A549 (cell line): Measurements from ENCODE around the gene PTPRK. TPM values are rescaled to one million over a fixed set of nuclear protein-coding genes. Genes with fewer than 3 reads are reported as not detected.

Experiments
- ATAC-seq, 2 experiments: fragments of 200-7000 bp in 1 of 2; fragments of >200 bp in 1 of 2; cut with Nextera tagmentation in 1 of 2; cut with Tn5 transposase in 1 of 2; 3 replicates each; pipeline versions ENCODE4 v1.8.0 to v1.9.1; 2018 to 2020; ENCODE audit warnings: mild to moderate bottlenecking in 1 of 2, moderate library complexity in 1 of 2
- CTCF ChIA-PET: fragments of 300-600 bp; sonication (Branson Sonifier 250); formaldehyde crosslinking; extraction: SDS; loops from one replicate; lab custom pipeline; 2021; ENCODE audit warnings: antibody characterized with exemption, inconsistent platforms; lab: Yijun Ruan, JAX
- POLR2A ChIA-PET: fragments of 350-600 bp; formaldehyde crosslinking; extraction: SDS; loops from one replicate; lab custom pipeline; 2021; ENCODE audit warnings: antibody characterized with exemption, inconsistent platforms; lab: Yijun Ruan, JAX
- DNase-seq, 2 experiments: peaks; one replicate each; pipeline versions ENCODE4 v3.0.0 to v3.0.0-alpha.2; 2011 to 2016; ENCODE audit warnings: low read depth in 1 of 2, low spot score in 1 of 2
- FAIRE-seq: peaks from 2 replicates; lab custom pipeline; 2011; peaks lifted over from hg19 to GRCh38; lab: Jason Lieb, UNC
- H3K27ac ChIP-seq, 2 experiments: fragments of >200 bp; sonication (Bioruptor Twin); formaldehyde crosslinking; 3 replicates each; pipeline ENCODE4 v1.5.1; 2016 to 2017
- H3K4me1 ChIP-seq: fragments of >200 bp; sonication (Bioruptor Twin); formaldehyde crosslinking; 3 replicates; pipeline ENCODE4 v1.6.1; 2016
- H3K4me2 ChIP-seq: fragments of >200 bp; sonication (Bioruptor Twin); formaldehyde crosslinking; 3 replicates; pipeline ENCODE4 v1.6.1; 2016
- H3K4me3 ChIP-seq: fragments of >200 bp; sonication (Bioruptor Twin); formaldehyde crosslinking; 3 replicates; pipeline ENCODE4 v1.5.1; 2016
- H3K9me3 ChIP-seq: fragments of >200 bp; sonication (Bioruptor Twin); formaldehyde crosslinking; 3 replicates; pipeline ENCODE4 v1.6.1; 2016
- BHLHE40 ChIP-seq: IDR thresholded peaks from 2 replicates; pipeline ENCODE4 v1.6.1; 2012; ENCODE audit warnings: low read depth, low read length, inconsistent platforms
- CBX2 ChIP-seq: fragments of 200-600 bp; sonication (generic); IDR thresholded peaks from 2 replicates; pipeline ENCODE4 v1.6.1; 2016; ENCODE audit warnings: low read depth, mild to moderate bottlenecking, borderline replicate concordance
- CHD2 ChIP-seq: fragments of 150-350 bp; IDR thresholded peaks from 2 replicates; pipeline ENCODE4 v1.6.1; 2014; ENCODE audit warnings: low read length; ENCODE audit not compliant: partially characterized antibody
- FOXS1 ChIP-seq: fragments of 250-450 bp; sonication (Bioruptor Pico); IDR thresholded peaks from 2 replicates; pipeline ENCODE4 v1.5.0; 2020; ENCODE audit warnings: mild to moderate bottlenecking, moderate library complexity
- HDAC2 ChIP-seq: fragments of 200-600 bp; sonication (generic); IDR thresholded peaks from 2 replicates; pipeline ENCODE4 v1.6.1; 2016
- HOXA7 ChIP-seq: fragments of 250-450 bp; sonication (Bioruptor Pico); IDR thresholded peaks from 2 replicates; pipeline ENCODE4 v1.5.0; 2020; ENCODE audit warnings: mild to moderate bottlenecking, moderate library complexity
- HOXB13 ChIP-seq: fragments of 250-450 bp; sonication (Bioruptor Pico); IDR thresholded peaks from 2 replicates; pipeline ENCODE4 v1.5.0; 2020; ENCODE audit warnings: low read depth, mild to moderate bottlenecking, moderate library complexity
- MAZ ChIP-seq: fragments of 150-350 bp; IDR thresholded peaks from 2 replicates; pipeline ENCODE4 v1.6.1; 2014; ENCODE audit warnings: antibody characterized with exemption, low read depth, low read length, borderline replicate concordance
- MYC ChIP-seq: IDR thresholded peaks from 2 replicates; pipeline ENCODE4 v1.6.1; 2012; ENCODE audit warnings: mild to moderate bottlenecking, inconsistent platforms, low read length, improper control_type of control experiment, borderline replicate concordance
- NPAS2 ChIP-seq: fragments of 250-450 bp; sonication (Bioruptor Pico); IDR thresholded peaks from 2 replicates; pipeline ENCODE4 v1.8.0; 2022; ENCODE audit warnings: mild to moderate bottlenecking, moderate library complexity, borderline replicate concordance
- NR3C1 ChIP-seq: fragments of >200 bp; sonication (Bioruptor Twin); formaldehyde crosslinking; IDR thresholded peaks from 3 replicates; pipeline ENCODE4 v1.6.1; 2017
- PHF8 ChIP-seq: fragments of 200-600 bp; sonication (generic); IDR thresholded peaks from 2 replicates; pipeline ENCODE4 v1.6.1; 2016; ENCODE audit warnings: low read depth, mild to moderate bottlenecking, antibody characterized with exemption, moderate library complexity, borderline replicate concordance
- POLR2A ChIP-seq: IDR thresholded peaks from 2 replicates; pipeline ENCODE4 v1.6.1; 2012; ENCODE audit warnings: mild to moderate bottlenecking, low read length
- RFX5 ChIP-seq: fragments of 450-650 bp; IDR thresholded peaks from 2 replicates; pipeline ENCODE4 v1.7.1; 2014; ENCODE audit warnings: antibody characterized with exemption, mild to moderate bottlenecking, moderate library complexity
- SMC3 ChIP-seq: fragments of >200 bp; sonication (Bioruptor Twin); formaldehyde crosslinking; IDR thresholded peaks from 3 replicates; pipeline ENCODE4 v1.6.1; 2018; ENCODE audit warnings: inconsistent platforms
- SREBF2 ChIP-seq: fragments of 450-650 bp; IDR thresholded peaks from 2 replicates; pipeline ENCODE4 v1.6.1; 2014; ENCODE audit warnings: mild to moderate bottlenecking, moderate library complexity
- TFCP2L1 ChIP-seq: fragments of 250-450 bp; sonication (Bioruptor Pico); IDR thresholded peaks from 2 replicates; pipeline ENCODE4 v1.5.0; 2021; ENCODE audit warnings: mild to moderate bottlenecking
- ZSCAN20 ChIP-seq: fragments of 250-450 bp; sonication (Bioruptor Pico); IDR thresholded peaks from 2 replicates; pipeline ENCODE4 v1.8.0; 2022; ENCODE audit warnings: mild to moderate bottlenecking, moderate library complexity
- WGBS: methylation state at CpG from one replicate; pipeline ENCODE4 v1.1.6; 2017; ENCODE audit errors: missing lambda C conversion rate; 5-methylcytosine and 5-hydroxymethylcytosine counted together
- polyA plus RNA-seq, 4 experiments: library from polyadenylated mRNA; depleted of rRNA in 3 of 4; stranded (reverse); fragments of >200 nt; fragmentation: RNase III in 1 of 4; extraction: RNeasy Plus Mini Kit Qiagen cat#74134 plus additional on column Dnase treatment in 1 of 4; gene quantifications; 2 replicates in 3 of 4; 3 replicates in 1 of 4; pipeline ENCODE4 v1.2.3, GENCODE V29; 2011 to 2017
- TF ChIP-seq, protein P1 (sequence below): fragments of >200 bp; sonication (Bioruptor Twin); formaldehyde crosslinking; IDR thresholded peaks from 3 replicates; pipeline ENCODE4 v1.5.1; 2016
- TF ChIP-seq, protein P2 (sequence below): IDR thresholded peaks from 2 replicates; pipeline ENCODE4 v1.6.1; 2012
- TF ChIP-seq, protein P3 (sequence below): IDR thresholded peaks from 2 replicates; pipeline ENCODE4 v1.6.1; 2012; ENCODE audit warnings: low read depth, borderline replicate concordance
- TF ChIP-seq, protein P4 (sequence below): fragments of 150-350 bp; IDR thresholded peaks from 2 replicates; pipeline ENCODE4 v1.6.1; 2014; ENCODE audit warnings: low read depth, mild to moderate bottlenecking, low read length
- TF ChIP-seq, protein P5 (sequence below): fragments of >200 bp; sonication (Bioruptor Twin); formaldehyde crosslinking; IDR thresholded peaks from 3 replicates; pipeline ENCODE4 v1.6.1; 2016

The PTPRK gene
- polyA plus RNA-seq, 2 of the 4 experiments (the other 2 are of a cell fraction): 14.4 to 16.1 TPM

DNA sequence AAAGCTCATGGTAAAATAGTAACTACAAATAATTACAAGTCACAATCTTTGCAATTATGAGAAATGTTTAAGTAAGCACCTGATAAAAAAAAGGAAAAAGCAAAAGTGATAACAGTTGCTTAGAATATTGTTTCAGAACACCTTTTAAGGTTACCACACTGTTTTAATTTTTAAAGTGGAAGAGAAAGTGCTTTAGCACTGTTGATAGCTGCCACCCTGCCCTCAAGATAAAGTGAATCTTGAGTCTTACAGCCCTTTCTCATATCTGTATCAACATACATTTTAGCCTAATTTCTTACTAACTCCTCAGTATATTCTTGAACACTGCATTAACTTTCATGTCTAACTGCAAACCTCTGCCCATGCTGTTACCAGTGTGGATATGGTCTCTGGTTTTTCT is 492.2 kb downstream of the PTPRK start:
- no peak for DNase-seq
- no peaks in the 10 kb centered on the region for H3K4me1 ChIP-seq
- CTCF ChIA-PET: no interaction called here
- H3K9me3 ChIP-seq: no peaks in the 10 kb centered on the region
- H3K27ac ChIP-seq: no peak overlapping the region
- no peak for FAIRE-seq
- ATAC-seq: no peak
- no peak overlapping the region for H3K4me3 ChIP-seq
- POLR2A ChIA-PET: no interaction called here
- no peak overlapping the region for H3K4me2 ChIP-seq
- TF ChIP-seq TFCP2L1 (CRISPR knock-in tag) (no peak), NPAS2 (CRISPR knock-in tag) (no peak), RFX5 (no peak), SREBF2 (no peak), ZSCAN20 (no peak), HDAC2 (no peak), HOXA7 (CRISPR knock-in tag) (no peak), NR3C1 (no peak), POLR2A (no peak), BHLHE40 (no peak), HOXB13 (CRISPR knock-in tag) (no peak), PHF8 (no peak), FOXS1 (CRISPR knock-in tag) (no peak), CHD2 (no peak), MYC (no peak)
- TF ChIP-seq, protein P1, sequence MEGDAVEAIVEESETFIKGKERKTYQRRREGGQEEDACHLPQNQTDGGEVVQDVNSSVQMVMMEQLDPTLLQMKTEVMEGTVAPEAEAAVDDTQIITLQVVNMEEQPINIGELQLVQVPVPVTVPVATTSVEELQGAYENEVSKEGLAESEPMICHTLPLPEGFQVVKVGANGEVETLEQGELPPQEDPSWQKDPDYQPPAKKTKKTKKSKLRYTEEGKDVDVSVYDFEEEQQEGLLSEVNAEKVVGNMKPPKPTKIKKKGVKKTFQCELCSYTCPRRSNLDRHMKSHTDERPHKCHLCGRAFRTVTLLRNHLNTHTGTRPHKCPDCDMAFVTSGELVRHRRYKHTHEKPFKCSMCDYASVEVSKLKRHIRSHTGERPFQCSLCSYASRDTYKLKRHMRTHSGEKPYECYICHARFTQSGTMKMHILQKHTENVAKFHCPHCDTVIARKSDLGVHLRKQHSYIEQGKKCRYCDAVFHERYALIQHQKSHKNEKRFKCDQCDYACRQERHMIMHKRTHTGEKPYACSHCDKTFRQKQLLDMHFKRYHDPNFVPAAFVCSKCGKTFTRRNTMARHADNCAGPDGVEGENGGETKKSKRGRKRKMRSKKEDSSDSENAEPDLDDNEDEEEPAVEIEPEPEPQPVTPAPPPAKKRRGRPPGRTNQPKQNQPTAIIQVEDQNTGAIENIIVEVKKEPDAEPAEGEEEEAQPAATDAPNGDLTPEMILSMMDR: no peak
- TF ChIP-seq, protein P2, sequence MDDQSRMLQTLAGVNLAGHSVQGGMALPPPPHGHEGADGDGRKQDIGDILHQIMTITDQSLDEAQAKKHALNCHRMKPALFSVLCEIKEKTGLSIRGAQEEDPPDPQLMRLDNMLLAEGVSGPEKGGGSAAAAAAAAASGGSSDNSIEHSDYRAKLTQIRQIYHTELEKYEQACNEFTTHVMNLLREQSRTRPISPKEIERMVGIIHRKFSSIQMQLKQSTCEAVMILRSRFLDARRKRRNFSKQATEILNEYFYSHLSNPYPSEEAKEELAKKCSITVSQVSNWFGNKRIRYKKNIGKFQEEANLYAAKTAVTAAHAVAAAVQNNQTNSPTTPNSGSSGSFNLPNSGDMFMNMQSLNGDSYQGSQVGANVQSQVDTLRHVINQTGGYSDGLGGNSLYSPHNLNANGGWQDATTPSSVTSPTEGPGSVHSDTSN: no peak
- TF ChIP-seq, protein P3, sequence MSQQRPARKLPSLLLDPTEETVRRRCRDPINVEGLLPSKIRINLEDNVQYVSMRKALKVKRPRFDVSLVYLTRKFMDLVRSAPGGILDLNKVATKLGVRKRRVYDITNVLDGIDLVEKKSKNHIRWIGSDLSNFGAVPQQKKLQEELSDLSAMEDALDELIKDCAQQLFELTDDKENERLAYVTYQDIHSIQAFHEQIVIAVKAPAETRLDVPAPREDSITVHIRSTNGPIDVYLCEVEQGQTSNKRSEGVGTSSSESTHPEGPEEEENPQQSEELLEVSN: no peak
- TF ChIP-seq, protein P4, sequence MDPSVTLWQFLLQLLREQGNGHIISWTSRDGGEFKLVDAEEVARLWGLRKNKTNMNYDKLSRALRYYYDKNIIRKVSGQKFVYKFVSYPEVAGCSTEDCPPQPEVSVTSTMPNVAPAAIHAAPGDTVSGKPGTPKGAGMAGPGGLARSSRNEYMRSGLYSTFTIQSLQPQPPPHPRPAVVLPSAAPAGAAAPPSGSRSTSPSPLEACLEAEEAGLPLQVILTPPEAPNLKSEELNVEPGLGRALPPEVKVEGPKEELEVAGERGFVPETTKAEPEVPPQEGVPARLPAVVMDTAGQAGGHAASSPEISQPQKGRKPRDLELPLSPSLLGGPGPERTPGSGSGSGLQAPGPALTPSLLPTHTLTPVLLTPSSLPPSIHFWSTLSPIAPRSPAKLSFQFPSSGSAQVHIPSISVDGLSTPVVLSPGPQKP: no peak
- TF ChIP-seq, protein P5, sequence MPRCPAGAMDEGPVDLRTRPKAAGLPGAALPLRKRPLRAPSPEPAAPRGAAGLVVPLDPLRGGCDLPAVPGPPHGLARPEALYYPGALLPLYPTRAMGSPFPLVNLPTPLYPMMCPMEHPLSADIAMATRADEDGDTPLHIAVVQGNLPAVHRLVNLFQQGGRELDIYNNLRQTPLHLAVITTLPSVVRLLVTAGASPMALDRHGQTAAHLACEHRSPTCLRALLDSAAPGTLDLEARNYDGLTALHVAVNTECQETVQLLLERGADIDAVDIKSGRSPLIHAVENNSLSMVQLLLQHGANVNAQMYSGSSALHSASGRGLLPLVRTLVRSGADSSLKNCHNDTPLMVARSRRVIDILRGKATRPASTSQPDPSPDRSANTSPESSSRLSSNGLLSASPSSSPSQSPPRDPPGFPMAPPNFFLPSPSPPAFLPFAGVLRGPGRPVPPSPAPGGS: no peak

DNA sequence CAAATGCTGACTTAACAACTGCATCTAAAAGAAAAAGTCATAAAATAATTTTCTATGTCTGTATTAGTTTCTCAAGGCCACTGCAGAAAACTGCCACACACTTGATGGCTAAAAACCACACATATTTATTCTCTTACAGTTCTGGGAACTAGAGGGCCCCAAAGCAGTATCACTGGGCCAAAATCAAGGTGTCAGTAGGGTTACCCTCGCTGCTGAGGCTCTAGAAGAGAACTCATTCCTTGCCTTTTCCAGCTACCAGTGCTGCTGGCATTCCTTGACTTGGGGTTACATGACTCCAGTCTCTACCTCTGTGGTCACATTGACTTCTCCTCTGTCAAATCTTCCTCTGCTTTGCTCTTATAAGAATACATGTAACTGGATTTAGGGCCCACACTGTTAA is 494.9 kb downstream of the PTPRK start:
- Histone ChIP-seq H3K4me1 (no peaks in the 10 kb centered on the region), H3K27ac (no peak overlapping the region), H3K9me3 (no peaks in the 10 kb centered on the region), H3K4me2 (no peak overlapping the region), H3K4me3 (no peak overlapping the region)
- no peak for DNase-seq
- no peak for ATAC-seq
- FAIRE-seq: no peak
- WGBS: 56% methylated on average over 1 of the region's 1 CpG
- TF ChIP-seq CBX2 (no peak), MAZ (no peak), SMC3 (no peak), PHF8 (no peak)
- TF ChIP-seq, protein P2: no peak
- POLR2A ChIA-PET: no interaction called here
- CTCF ChIA-PET: interaction anchor here (0.7 kb wide), 1 partner anchor 90 kb away, joined by 3 read pairs; no protein-coding TSS in a partner anchor
